HG03558 (cell line): ENCODE measurements around the gene SKIDA1.

Source experiments
- ATAC-seq: cut with Tn5 transposase; IDR thresholded peaks from one replicate; pipeline ENCODE4 v1.9.1; 2021; ENCODE audit warnings: moderate number of reproducible peaks; ENCODE audit not compliant: unreplicated experiment; ENCODE audit errors: extremely low read depth

SKIDA1 gene

GRCh38 chr10:21503542-21503941, 21.9 kb downstream of the SKIDA1 start:
- no peak for ATAC-seq

- ATAC-seq: no peak
Measured at GRCh38 chr10:21502348-21502740, 23.1 kb downstream of the SKIDA1 start.

- ATAC-seq: no peak
Measured at GRCh38 chr10:21501731-21502347, 23.6 kb downstream of the SKIDA1 start.

GRCh38 chr10:21501091-21501490, 24.4 kb downstream of the SKIDA1 start:
- ATAC-seq: no peak

GRCh38 chr10:21500578-21500910, 24.9 kb downstream of the SKIDA1 start:
- ATAC-seq: no peak

- ATAC-seq: no peak
Measured at GRCh38 chr10:21499701-21500577, 25.5 kb downstream of the SKIDA1 start.

- no peak for ATAC-seq
Measured at GRCh38 chr10:21498986-21499385, 26.5 kb downstream of the SKIDA1 start.

- ATAC-seq: no peak
Measured at GRCh38 chr10:21498377-21498776, 27.1 kb downstream of the SKIDA1 start.

GRCh38 chr10:21497177-21497807, 28.2 kb downstream of the SKIDA1 start:
- ATAC-seq: no peak

- no peak for ATAC-seq
Measured at GRCh38 chr10:21496343-21497176, 28.9 kb downstream of the SKIDA1 start.

GRCh38 chr10:21495752-21496342, 29.6 kb downstream of the SKIDA1 start:
- no peak for ATAC-seq

- no peak for ATAC-seq
Measured at GRCh38 chr10:21495002-21495751, 30.3 kb downstream of the SKIDA1 start.

GRCh38 chr10:21494191-21495001, 31.1 kb downstream of the SKIDA1 start:
- ATAC-seq: no peak

GRCh38 chr10:21493784-21494183, 31.7 kb downstream of the SKIDA1 start:
- no peak for ATAC-seq

- no peak for ATAC-seq
Measured at GRCh38 chr10:21492421-21492820, 33.1 kb downstream of the SKIDA1 start.

- no peak for ATAC-seq
Measured at GRCh38 chr10:21490711-21491105, 34.8 kb downstream of the SKIDA1 start.

GRCh38 chr10:21490028-21490710, 35.3 kb downstream of the SKIDA1 start:
- no peak for ATAC-seq

- no peak for ATAC-seq
Measured at GRCh38 chr10:21488957-21489446, 36.5 kb downstream of the SKIDA1 start.
